Retinal pigment epithelial cell (primary cell): ENCODE data around the gene C1orf146.
"Not testable (repeated sequence)": the region's sequence is repeated elsewhere in the genome, so short reads cannot be mapped to it uniquely, and the experiment has no call there.

Experiments
- DNase-seq: peaks from one replicate; pipeline ENCODE4 v3.0.0-alpha.2; 2010; ENCODE audit warnings: low read depth
- H3K4me3 ChIP-seq: 2 replicates; pipeline ENCODE4 v1.5.1; 2011; ENCODE audit warnings: mild to moderate bottlenecking, low read length, control low read depth, moderate library complexity
- TF ChIP-seq, protein P1 (sequence below): conservative IDR thresholded peaks from 2 replicates; pipeline ENCODE4 v1.5.1; 2011; ENCODE audit warnings: low read depth, low read length, control low read depth, inconsistent platforms

Gene C1orf146

DNA sequence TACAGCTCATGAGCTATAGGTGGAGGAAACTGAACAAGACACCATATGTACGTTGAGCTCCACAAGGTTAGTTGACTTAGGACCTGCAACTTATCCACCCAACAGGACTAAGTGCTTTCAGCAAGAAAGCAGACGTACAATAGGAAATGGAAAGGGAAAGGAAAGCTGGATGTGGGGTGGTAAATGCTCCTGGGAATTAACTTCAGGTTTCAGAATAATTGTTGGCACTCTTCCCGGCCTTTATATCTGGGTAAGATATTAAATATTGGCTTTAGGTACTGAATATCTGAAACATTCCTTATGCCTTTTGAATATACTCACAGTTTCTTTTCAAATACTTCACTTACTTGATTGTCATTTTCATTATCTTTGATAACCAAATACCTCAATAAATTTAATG, 44.8 kb downstream of the C1orf146 start:
- H3K4me3 ChIP-seq: no peak overlapping the region
- DNase-seq: peak; percentile 17
- TF ChIP-seq, protein P1, sequence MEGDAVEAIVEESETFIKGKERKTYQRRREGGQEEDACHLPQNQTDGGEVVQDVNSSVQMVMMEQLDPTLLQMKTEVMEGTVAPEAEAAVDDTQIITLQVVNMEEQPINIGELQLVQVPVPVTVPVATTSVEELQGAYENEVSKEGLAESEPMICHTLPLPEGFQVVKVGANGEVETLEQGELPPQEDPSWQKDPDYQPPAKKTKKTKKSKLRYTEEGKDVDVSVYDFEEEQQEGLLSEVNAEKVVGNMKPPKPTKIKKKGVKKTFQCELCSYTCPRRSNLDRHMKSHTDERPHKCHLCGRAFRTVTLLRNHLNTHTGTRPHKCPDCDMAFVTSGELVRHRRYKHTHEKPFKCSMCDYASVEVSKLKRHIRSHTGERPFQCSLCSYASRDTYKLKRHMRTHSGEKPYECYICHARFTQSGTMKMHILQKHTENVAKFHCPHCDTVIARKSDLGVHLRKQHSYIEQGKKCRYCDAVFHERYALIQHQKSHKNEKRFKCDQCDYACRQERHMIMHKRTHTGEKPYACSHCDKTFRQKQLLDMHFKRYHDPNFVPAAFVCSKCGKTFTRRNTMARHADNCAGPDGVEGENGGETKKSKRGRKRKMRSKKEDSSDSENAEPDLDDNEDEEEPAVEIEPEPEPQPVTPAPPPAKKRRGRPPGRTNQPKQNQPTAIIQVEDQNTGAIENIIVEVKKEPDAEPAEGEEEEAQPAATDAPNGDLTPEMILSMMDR: no peak

DNA sequence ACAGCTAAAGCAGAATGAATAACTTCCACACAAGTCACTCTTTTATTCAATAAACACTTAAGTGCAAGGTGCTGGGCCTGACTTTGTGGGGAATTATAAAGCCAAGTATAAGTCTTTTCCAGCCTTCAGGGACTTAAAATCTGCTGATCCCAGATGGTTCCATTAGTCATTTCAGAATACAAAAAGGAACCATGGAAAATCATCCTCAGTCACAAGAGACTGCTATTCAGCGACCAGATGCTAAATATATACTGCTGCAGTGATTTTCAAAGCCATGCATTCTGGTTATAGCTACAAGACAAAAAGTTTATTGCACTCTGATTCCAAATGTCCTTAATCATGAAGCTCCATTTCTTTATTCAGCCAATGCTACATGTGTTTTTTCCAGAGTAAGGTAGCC, 55.3 kb downstream of the C1orf146 start:
- TF ChIP-seq, protein P1: no peak
- no peak for DNase-seq
- no peak overlapping the region for H3K4me3 ChIP-seq

DNA sequence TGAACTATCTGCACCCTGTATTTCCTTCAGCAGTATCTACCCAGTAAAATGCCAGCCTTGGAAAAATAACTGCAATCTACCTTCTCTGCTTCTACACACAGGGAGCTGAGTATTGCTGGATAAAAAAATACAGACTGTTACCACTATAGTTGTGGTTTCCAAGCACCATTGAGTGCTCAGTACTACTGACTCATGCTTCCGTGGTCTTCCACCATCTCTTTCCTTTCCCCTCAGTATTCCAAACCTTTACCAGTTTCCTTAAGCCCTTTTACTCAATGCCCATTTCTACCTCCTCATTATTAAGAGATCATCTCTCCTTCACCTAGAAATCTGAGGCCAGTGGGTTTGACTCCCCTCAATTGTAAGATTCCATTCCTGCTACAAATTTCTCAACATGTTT, 57.2 kb downstream of the C1orf146 start:
- no peak overlapping the region for H3K4me3 ChIP-seq
- TF ChIP-seq, protein P1: no peak
- DNase-seq: no peak

DNA sequence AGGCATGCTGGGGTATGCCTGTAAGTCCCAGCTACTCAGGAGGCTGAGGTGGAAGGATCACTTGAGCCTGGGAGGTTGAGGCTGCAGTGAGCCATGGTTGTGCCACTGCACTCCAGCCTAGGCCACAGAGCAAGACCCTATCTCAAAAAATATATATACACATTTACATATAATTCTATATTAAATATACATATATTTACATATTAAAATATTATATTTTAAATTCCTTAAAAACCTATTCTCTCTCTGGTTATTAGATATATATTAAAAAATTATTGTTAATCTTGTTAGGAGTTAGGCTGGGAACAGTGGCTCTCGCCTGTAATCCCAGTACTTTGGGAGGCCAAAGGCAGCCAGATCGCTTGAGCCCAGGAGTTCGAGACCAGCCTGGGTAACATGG, 58.4 kb downstream of the C1orf146 start:
- TF ChIP-seq, protein P1: no peak
- no peak for DNase-seq
- no peak overlapping the region for H3K4me3 ChIP-seq

DNA sequence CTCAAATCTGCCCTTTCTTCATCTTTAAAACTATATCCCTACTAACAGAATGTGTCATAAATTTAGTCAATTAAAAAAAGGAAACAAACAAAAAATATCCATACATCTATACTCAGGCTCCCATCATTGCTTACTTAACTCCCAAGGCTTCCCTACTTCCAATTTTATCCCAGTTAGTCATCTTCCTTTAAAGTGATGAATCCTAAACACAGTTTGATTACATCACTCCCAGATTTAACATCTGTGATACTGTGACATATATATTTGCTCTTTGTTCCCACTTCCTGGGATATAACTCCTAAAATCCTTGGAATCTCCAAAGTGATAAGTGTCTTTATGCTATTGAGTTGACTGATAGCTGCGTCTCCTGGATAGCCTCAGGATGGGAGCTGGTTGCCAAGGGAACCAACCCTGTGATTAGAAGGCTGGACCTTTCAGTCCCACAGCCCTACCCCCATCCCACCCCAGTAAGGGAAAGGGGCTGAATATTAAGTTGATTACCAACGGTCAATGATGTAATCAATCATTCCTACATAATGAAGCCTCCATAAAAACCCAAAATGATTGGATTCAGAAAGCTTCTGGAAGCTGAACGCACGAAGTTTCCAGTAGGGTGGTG, 59.5 kb downstream of the C1orf146 start:
- no peak for DNase-seq
- TF ChIP-seq, protein P1: no peak
- H3K4me3 ChIP-seq: no peak overlapping the region

DNA sequence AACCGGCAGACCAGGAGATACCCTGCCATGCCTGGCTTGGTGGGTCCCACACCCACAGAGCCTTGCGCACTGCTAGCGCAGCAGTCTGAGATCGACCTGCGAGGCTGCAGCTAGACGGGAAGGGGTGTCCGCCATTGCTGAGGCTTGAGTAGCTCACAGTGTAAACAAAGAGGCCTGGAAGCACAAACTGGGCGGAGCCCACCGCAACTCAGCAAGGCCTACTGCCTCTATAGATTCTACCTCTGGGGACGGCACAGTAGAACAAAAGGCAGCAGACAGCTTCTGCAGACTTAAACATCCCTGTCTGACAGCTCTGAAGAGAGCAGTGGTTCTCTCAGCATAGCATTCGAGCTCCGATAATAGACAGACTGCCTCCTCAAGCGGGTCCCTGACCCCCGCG, 62.1 kb downstream of the C1orf146 start:
- DNase-seq, H3K4me3 ChIP-seq: not testable (repeated sequence)

DNA sequence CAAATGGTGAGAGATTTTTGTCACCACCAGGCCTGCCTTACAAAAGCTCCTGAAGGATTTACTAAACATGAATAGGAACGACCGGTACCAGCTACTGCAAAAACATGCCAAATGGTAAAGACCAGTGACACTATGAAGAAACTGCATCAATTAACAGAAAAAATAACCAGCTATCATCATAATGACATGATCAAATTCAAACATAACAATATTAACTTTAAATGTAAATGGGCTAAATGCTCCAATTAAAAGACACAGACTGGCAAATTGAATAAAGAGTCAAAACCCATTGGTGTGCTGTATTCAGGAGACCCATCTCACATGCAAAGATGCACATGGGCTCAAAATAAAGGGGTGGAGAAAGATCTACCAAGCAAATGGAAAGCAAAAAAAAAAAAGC, 63.7 kb downstream of the C1orf146 start:
- not testable (repeated sequence) for H3K4me3 ChIP-seq, DNase-seq

DNA sequence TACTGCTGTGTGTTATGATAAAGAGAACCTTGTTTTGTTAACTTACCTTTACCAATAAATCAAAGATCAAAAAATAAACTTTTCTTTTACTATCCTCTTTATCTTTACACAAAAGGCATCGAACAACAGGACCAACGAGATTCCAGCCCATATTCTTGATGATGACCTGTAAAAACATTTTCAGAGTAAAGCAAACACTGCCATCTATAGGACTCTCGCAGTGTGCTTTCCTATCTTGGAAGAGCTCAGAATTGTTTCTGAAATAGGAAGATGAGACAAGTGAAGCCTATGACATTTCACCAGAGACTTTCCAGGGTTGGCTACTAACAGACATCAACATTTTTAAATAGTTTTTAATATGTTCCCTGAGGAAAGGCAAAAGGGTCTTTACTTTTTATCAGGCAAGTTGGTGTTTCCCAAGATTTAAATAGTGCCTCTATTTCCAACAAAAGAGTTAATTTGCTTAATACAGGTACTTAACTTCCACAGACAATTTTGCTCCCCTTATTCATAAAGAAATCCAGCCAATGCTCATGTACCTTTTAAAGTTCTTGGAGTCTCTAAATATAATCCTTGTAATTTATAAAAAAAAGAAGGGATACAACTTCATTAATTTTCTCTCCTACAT, 73.8 kb downstream of the C1orf146 start:
- TF ChIP-seq, protein P1: peak; percentile 85
- H3K4me3 ChIP-seq: no peak overlapping the region
- no peak for DNase-seq
